NCI-H526 (cell line): ENCODE data around the gene KRT74.
A peak's percentile ranks its signal among the peaks of the same experiment; 100 is the strongest.
"Not testable (repeated sequence)": the region's sequence is repeated elsewhere in the genome, so short reads cannot be mapped to it uniquely, and the experiment has no call there.

ENCODE experiments used
- DNase-seq, 2 experiments: peaks; one replicate each; lab custom pipeline; 2025; lab: John Stamatoyannopoulos, UW

The KRT74 gene

GRCh38 chr12:52602552-52602951 is 28.9 kb upstream of the KRT74 start:
- no peak for DNase-seq

- no peak for DNase-seq
Observed at GRCh38 chr12:52601671-52602070, 28.0 kb upstream of the KRT74 start.

GRCh38 chr12:52600941-52601481 is 27.4 kb upstream of the KRT74 start, which contains the start of gene KRT72:
Gene KRT72, minus strand, starts transcription at chr12:52601463. Its CDS starts 11 bp downstream, at chr12:52601452.
- DNase-seq, result no peak

- DNase-seq, result no peak
Observed at GRCh38 chr12:52600475-52600874, 26.8 kb upstream of the KRT74 start.

- DNase-seq, result no peak
Observed at GRCh38 chr12:52600071-52600470, 26.4 kb upstream of the KRT74 start.

GRCh38 chr12:52598966-52599365 is 25.3 kb upstream of the KRT74 start:
- DNase-seq, result no peak

- not testable (repeated sequence) for DNase-seq
Observed at GRCh38 chr12:52594237-52594636, 20.6 kb upstream of the KRT74 start.

GRCh38 chr12:52591521-52591920 is 17.9 kb upstream of the KRT74 start:
- no peak for DNase-seq

- no peak for DNase-seq
Observed at GRCh38 chr12:52590021-52590420, 16.4 kb upstream of the KRT74 start.

- no peak for DNase-seq
Observed at GRCh38 chr12:52587563-52587962, 13.9 kb upstream of the KRT74 start.

GRCh38 chr12:52585946-52586345 is 12.3 kb upstream of the KRT74 start:
- DNase-seq, result no peak

- DNase-seq, result no peak
Observed at GRCh38 chr12:52585066-52585465, 11.4 kb upstream of the KRT74 start.

GRCh38 chr12:52584156-52584682 is 10.6 kb upstream of the KRT74 start:
- DNase-seq, result no peak

GRCh38 chr12:52582971-52583456 is 9.4 kb upstream of the KRT74 start:
- peak; percentile 84 to 90 for DNase-seq

GRCh38 chr12:52582486-52582885 is 8.8 kb upstream of the KRT74 start:
- DNase-seq, result no peak

GRCh38 chr12:52581481-52581880 is 7.8 kb upstream of the KRT74 start:
- peak in 1 of 2 experiments; percentile 8 for DNase-seq

- DNase-seq, result no peak
Observed at GRCh38 chr12:52581066-52581465, 7.4 kb upstream of the KRT74 start.

- peak; percentile 89 for DNase-seq
Observed at GRCh38 chr12:52580496-52580895, 6.9 kb upstream of the KRT74 start.

- peak; percentile 49 to 54 for DNase-seq
Observed at GRCh38 chr12:52579468-52580465, 6.1 kb upstream of the KRT74 start.

GRCh38 chr12:52578469-52578868 is 4.8 kb upstream of the KRT74 start:
- no peak for DNase-seq

- DNase-seq, result no peak
Observed at GRCh38 chr12:52577316-52577715, 3.7 kb upstream of the KRT74 start.

- DNase-seq, result no peak
Observed at GRCh38 chr12:52575948-52576347, 2.3 kb upstream of the KRT74 start.

- DNase-seq, result no peak
Observed at GRCh38 chr12:52575256-52575655, 1.6 kb upstream of the KRT74 start.
